K562 (cell line): ENCODE results near the gene MBD5. TPM values are rescaled to one million over a fixed set of nuclear protein-coding genes. Genes with fewer than 3 reads are reported as not detected.

ENCODE experiments used
- DDX20 ChIP-seq: fragments of 450-650 bp; IDR thresholded peaks from 2 replicates; pipeline ENCODE4 v1.6.1; 2016; ENCODE audit warnings: missing genetic modification characterization, low read depth, mild to moderate bottlenecking, missing compliant biosample characterization, moderate library complexity
- HMG20B ChIP-seq: fragments of 250-450 bp; sonication (Bioruptor Pico); IDR thresholded peaks from 2 replicates; pipeline ENCODE4 v1.5.0; 2021; ENCODE audit warnings: mild to moderate bottlenecking
- IRF2 ChIP-seq: sonication (generic); formaldehyde crosslinking; IDR thresholded peaks from 2 replicates; pipeline ENCODE4 v1.8.1; 2022; ENCODE audit warnings: mild to moderate bottlenecking, missing genetic modification reagents
- NONO ChIP-seq, 2 experiments: fragments of 200-400 bp in 1 of 2; fragments of 450-650 bp in 1 of 2; formaldehyde crosslinking in 1 of 2; IDR thresholded peaks; 2 replicates each; pipeline ENCODE4 v1.6.1; 2017; ENCODE audit warnings: low read depth in 2 of 2, mild to moderate bottlenecking in 2 of 2, moderate library complexity in 2 of 2, low read length in 1 of 2
- RAD21 ChIP-seq, 2 experiments: fragments of 250-450 bp in 1 of 2; fragments of 450-650 bp in 1 of 2; sonication (Bioruptor Pico) in 1 of 2; formaldehyde crosslinking in 1 of 2; IDR thresholded peaks in 1 of 2; conservative IDR thresholded peaks in 1 of 2; 2 replicates each; pipeline versions ENCODE4 v1.4.0 to v1.8.0; 2020 to 2022; ENCODE audit warnings: mild to moderate bottlenecking in 2 of 2, moderate library complexity in 1 of 2
- SIN3B ChIP-seq: fragments of 450-650 bp; IDR thresholded peaks from 2 replicates; pipeline ENCODE4 v1.6.1; 2017; ENCODE audit warnings: low read depth, mild to moderate bottlenecking, moderate library complexity
- SMAD3 ChIP-seq: fragments of 450-650 bp; formaldehyde crosslinking; conservative IDR thresholded peaks from 2 replicates; pipeline ENCODE4 v1.4.0; 2020; ENCODE audit warnings: mild to moderate bottlenecking
- SMC3 ChIP-seq: conservative IDR thresholded peaks from 2 replicates; pipeline ENCODE4 v1.6.1; 2011; ENCODE audit warnings: low read depth, low read length, improper control_type of control experiment; ENCODE audit not compliant: insufficient read depth
- SPI1 ChIP-seq: IDR thresholded peaks from 2 replicates; pipeline ENCODE4 v1.6.1; 2011; ENCODE audit warnings: low read depth, low read length, control low read depth, borderline replicate concordance
- ZNF124 ChIP-seq: sonication (generic); formaldehyde crosslinking; IDR thresholded peaks from 2 replicates; pipeline ENCODE4 v1.8.1; 2022; ENCODE audit warnings: missing genetic modification reagents
- ZNF316 ChIP-seq: fragments of 450-650 bp; IDR thresholded peaks from 2 replicates; pipeline ENCODE4 v1.6.1; 2016
- ZNF589 ChIP-seq: fragments of 200-800 bp; sonication (Bioruptor generic); IDR thresholded peaks from 2 replicates; pipeline ENCODE4 v1.6.1; 2016; ENCODE audit warnings: low read depth, missing genetic modification characterization, missing compliant biosample characterization
- polyA plus RNA-seq, 8 experiments: library from polyadenylated mRNA; depleted of rRNA in 4 of 8; stranded (reverse) in 5 of 8; unstranded in 3 of 8; fragments of >200 nt; fragmentation: Nextera tagmentation in 2 of 8; fragmentation: Illumina TruSeq in 1 of 8; extraction: Ambion mirVana in 2 of 8; extraction: Trizol in 1 of 8; gene quantifications; 2 replicates each; pipeline versions ENCODE4 v1.2.1 to v1.2.3, GENCODE V29; 2011 to 2014; ENCODE audit warnings: inconsistent platforms in 1 of 8, missing spikeins in 1 of 8
- total RNA-seq, 7 experiments: library from RNA; depleted of rRNA in 6 of 7; stranded (reverse); fragments of >200 nt in 6 of 7; fragmentation: Illumina TruSeq in 2 of 7; extraction: Trizol in 2 of 7; gene quantifications; 2 replicates each; pipeline versions ENCODE4 v1.2.1 to v1.2.3, GENCODE V29; 2011 to 2021; ENCODE audit warnings: low replicate concordance in 1 of 7
- TF ChIP-seq, protein P1 (sequence below): sonication (generic); formaldehyde crosslinking; IDR thresholded peaks from 2 replicates; pipeline ENCODE4 v1.8.1; 2023; ENCODE audit warnings: missing genetic modification reagents, mild to moderate bottlenecking, borderline replicate concordance
- TF ChIP-seq, protein P2 (sequence below): fragments of 250-450 bp; sonication (Bioruptor Pico); IDR thresholded peaks from 2 replicates; pipeline ENCODE4 v1.8.0; 2021; ENCODE audit warnings: borderline replicate concordance, mild to moderate bottlenecking, moderate library complexity; ENCODE audit not compliant: poor library complexity, severe bottlenecking
- TF ChIP-seq, protein P3 (sequence below): fragments of 450-650 bp; IDR thresholded peaks from 2 replicates; pipeline ENCODE4 v1.6.1; 2016; ENCODE audit warnings: borderline replicate concordance
- TF ChIP-seq, protein P4 (sequence below), 2 experiments: fragments of 200-800 bp in 1 of 2; sonication (Bioruptor generic) in 1 of 2; sonication (generic) in 1 of 2; formaldehyde crosslinking in 1 of 2; IDR thresholded peaks in 1 of 2; conservative IDR thresholded peaks in 1 of 2; 2 replicates each; pipeline versions ENCODE4 v1.5.0 to v1.6.1; 2016 to 2020; ENCODE audit warnings: missing compliant biosample characterization in 1 of 2, missing genetic modification characterization in 1 of 2, missing genetic modification reagents in 1 of 2

MBD5 gene
- total and polyA plus RNA-seq, 9 of the 15 experiments (the other 6 are each of a cell fraction or from before 2014, with no cell fraction given), result 3.4 to 14.5 (median 9.0) TPM

DNA sequence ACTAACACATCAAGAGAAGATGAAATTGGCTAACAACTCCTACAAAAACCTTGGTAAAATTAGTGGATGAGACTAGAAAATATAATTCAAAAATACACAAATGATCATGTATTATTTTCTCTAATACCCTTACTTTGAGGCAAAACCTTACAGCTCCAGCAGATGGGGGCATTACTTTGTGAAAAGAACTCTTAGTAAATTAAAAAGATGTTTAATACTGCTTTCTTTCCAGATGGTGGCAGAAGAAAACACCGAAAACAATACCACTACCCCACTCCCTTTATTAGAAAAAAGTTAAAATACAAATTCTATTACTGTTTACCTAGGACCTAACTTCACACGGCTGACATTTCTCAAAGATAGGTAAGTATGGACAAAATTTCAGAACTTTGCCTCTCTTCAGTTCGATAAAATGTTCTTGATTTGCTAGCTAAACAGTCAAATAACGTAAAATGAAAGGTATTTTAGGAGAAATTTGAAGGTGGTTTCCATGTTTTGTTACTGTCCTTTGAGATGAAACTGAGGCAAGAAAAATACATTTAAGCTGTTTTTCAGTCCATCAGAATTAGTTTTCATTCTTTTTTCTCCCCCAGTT is 31.0 kb upstream of the MBD5 start (continued):
- no peak for TF ChIP-seq SIN3B
- TF ChIP-seq NONO (IDR thresholded peaks at IDR 0.05; ENCODE audit: low read depth in 2 of 2, low read length in 1 of 2), result no peak
- no peak for TF ChIP-seq ZNF589 (CRISPR knock-in tag)
- no peak for TF ChIP-seq SMAD3
- no peak for TF ChIP-seq IRF2 (CRISPR knock-in tag)
- peak; percentile 57 for TF ChIP-seq SMC3
- TF ChIP-seq HMG20B (CRISPR knock-in tag), result no peak
- TF ChIP-seq ZNF316, result no peak
- TF ChIP-seq, protein P1, sequence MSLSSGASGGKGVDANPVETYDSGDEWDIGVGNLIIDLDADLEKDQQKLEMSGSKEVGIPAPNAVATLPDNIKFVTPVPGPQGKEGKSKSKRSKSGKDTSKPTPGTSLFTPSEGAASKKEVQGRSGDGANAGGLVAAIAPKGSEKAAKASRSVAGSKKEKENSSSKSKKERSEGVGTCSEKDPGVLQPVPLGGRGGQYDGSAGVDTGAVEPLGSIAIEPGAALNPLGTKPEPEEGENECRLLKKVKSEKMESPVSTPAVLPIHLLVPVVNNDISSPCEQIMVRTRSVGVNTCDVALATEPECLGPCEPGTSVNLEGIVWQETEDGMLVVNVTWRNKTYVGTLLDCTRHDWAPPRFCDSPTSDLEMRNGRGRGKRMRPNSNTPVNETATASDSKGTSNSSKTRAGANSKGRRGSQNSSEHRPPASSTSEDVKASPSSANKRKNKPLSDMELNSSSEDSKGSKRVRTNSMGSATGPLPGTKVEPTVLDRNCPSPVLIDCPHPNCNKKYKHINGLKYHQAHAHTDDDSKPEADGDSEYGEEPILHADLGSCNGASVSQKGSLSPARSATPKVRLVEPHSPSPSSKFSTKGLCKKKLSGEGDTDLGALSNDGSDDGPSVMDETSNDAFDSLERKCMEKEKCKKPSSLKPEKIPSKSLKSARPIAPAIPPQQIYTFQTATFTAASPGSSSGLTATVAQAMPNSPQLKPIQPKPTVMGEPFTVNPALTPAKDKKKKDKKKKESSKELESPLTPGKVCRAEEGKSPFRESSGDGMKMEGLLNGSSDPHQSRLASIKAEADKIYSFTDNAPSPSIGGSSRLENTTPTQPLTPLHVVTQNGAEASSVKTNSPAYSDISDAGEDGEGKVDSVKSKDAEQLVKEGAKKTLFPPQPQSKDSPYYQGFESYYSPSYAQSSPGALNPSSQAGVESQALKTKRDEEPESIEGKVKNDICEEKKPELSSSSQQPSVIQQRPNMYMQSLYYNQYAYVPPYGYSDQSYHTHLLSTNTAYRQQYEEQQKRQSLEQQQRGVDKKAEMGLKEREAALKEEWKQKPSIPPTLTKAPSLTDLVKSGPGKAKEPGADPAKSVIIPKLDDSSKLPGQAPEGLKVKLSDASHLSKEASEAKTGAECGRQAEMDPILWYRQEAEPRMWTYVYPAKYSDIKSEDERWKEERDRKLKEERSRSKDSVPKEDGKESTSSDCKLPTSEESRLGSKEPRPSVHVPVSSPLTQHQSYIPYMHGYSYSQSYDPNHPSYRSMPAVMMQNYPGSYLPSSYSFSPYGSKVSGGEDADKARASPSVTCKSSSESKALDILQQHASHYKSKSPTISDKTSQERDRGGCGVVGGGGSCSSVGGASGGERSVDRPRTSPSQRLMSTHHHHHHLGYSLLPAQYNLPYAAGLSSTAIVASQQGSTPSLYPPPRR (CRISPR knock-in tag), result no peak
- TF ChIP-seq, protein P2, sequence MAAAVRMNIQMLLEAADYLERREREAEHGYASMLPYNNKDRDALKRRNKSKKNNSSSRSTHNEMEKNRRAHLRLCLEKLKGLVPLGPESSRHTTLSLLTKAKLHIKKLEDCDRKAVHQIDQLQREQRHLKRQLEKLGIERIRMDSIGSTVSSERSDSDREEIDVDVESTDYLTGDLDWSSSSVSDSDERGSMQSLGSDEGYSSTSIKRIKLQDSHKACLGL (CRISPR knock-in tag), result no peak
- TF ChIP-seq ZNF124 (CRISPR knock-in tag), result no peak
- no peak for TF ChIP-seq DDX20
- TF ChIP-seq RAD21 (CRISPR knock-in tag; conservative IDR thresholded peaks at IDR 0.05 in 1 of 2, IDR thresholded peaks at IDR 0.05 in 1 of 2), result peak; percentile 86 to 87
- TF ChIP-seq, protein P3, sequence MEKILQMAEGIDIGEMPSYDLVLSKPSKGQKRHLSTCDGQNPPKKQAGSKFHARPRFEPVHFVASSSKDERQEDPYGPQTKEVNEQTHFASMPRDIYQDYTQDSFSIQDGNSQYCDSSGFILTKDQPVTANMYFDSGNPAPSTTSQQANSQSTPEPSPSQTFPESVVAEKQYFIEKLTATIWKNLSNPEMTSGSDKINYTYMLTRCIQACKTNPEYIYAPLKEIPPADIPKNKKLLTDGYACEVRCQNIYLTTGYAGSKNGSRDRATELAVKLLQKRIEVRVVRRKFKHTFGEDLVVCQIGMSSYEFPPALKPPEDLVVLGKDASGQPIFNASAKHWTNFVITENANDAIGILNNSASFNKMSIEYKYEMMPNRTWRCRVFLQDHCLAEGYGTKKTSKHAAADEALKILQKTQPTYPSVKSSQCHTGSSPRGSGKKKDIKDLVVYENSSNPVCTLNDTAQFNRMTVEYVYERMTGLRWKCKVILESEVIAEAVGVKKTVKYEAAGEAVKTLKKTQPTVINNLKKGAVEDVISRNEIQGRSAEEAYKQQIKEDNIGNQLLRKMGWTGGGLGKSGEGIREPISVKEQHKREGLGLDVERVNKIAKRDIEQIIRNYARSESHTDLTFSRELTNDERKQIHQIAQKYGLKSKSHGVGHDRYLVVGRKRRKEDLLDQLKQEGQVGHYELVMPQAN, result no peak
- TF ChIP-seq SPI1, result no peak
- TF ChIP-seq, protein P4, sequence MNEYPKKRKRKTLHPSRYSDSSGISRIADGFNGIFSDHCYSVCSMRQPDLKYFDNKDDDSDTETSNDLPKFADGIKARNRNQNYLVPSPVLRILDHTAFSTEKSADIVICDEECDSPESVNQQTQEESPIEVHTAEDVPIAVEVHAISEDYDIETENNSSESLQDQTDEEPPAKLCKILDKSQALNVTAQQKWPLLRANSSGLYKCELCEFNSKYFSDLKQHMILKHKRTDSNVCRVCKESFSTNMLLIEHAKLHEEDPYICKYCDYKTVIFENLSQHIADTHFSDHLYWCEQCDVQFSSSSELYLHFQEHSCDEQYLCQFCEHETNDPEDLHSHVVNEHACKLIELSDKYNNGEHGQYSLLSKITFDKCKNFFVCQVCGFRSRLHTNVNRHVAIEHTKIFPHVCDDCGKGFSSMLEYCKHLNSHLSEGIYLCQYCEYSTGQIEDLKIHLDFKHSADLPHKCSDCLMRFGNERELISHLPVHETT (CRISPR knock-in tag; conservative IDR thresholded peaks at IDR 0.05 in 1 of 2, IDR thresholded peaks at IDR 0.05 in 1 of 2), result no peak
